Neuron (in vitro differentiated cells): ENCODE measurements around the gene PFKFB1.
"Not testable (repeated sequence)": the region's sequence is repeated elsewhere in the genome, so short reads cannot be mapped to it uniquely, and the experiment has no call there.

Experiments
- H2AFZ ChIP-seq: one replicate; pipeline ENCODE4 v1.6.1; 2013; ENCODE audit warnings: low read depth, mild to moderate bottlenecking, inconsistent platforms, low read length, moderate library complexity
- H3K27me3 ChIP-seq: one replicate; pipeline ENCODE4 v1.6.1; 2013; ENCODE audit warnings: low read length; ENCODE audit not compliant: insufficient read depth
- H3K36me3 ChIP-seq: one replicate; pipeline ENCODE4 v1.6.1; 2013; ENCODE audit warnings: low read length; ENCODE audit not compliant: insufficient read depth
- H3K4me1 ChIP-seq: one replicate; pipeline ENCODE4 v1.6.1; 2013; ENCODE audit warnings: low read length; ENCODE audit not compliant: insufficient read depth
- H3K4me3 ChIP-seq: 2 replicates; pipeline ENCODE4 v1.5.1; 2013; ENCODE audit warnings: mild to moderate bottlenecking, low read length, moderate library complexity
- H3K9me3 ChIP-seq: one replicate; pipeline ENCODE4 v1.6.1; 2013; ENCODE audit warnings: low read length

Gene PFKFB1

GRCh38 chrX:55007656-55008055, 13.7 kb upstream of the PFKFB1 start:
- H3K9me3 ChIP-seq = no peaks in the 10 kb centered on the region
- H3K4me3 ChIP-seq = no peak overlapping the region
- no peaks in the 10 kb centered on the region for H3K4me1 ChIP-seq
- no peak overlapping the region for H2AFZ ChIP-seq
- H3K27me3 ChIP-seq = no peaks in the 10 kb centered on the region
- H3K36me3 ChIP-seq = peaks cover 29% of the 10 kb centered on the region

GRCh38 chrX:55006827-55007621, 13.0 kb upstream of the PFKFB1 start:
- Histone ChIP-seq H3K36me3 (peaks cover 33% of the 10 kb centered on the region), H3K27me3 (no peaks in the 10 kb centered on the region), H3K4me1 (no peaks in the 10 kb centered on the region), H3K9me3 (no peaks in the 10 kb centered on the region), H3K4me3 (no peak overlapping the region), H2AFZ (no peak overlapping the region)

- H3K36me3 ChIP-seq = peaks cover 33% of the 10 kb centered on the region
- no peak overlapping the region for H2AFZ ChIP-seq
- H3K27me3 ChIP-seq = no peaks in the 10 kb centered on the region
- no peaks in the 10 kb centered on the region for H3K9me3 ChIP-seq
- peaks cover 6% of the 10 kb centered on the region for H3K4me1 ChIP-seq
- no peak overlapping the region for H3K4me3 ChIP-seq
Measured at GRCh38 chrX:55005256-55005655, 11.3 kb upstream of the PFKFB1 start.

GRCh38 chrX:55004231-55004630, 10.2 kb upstream of the PFKFB1 start:
- Histone ChIP-seq H3K36me3 (peaks cover 33% of the 10 kb centered on the region), H3K27me3 (no peaks in the 10 kb centered on the region)

GRCh38 chrX:54999717-55000598, 6.0 kb upstream of the PFKFB1 start, which contains the start of gene APEX2:
Gene APEX2, plus strand, starts transcription at chrX:55000363. Its CDS starts 60 bp downstream, at chrX:55000423.
- H2AFZ ChIP-seq = peak within 1 kb of the TSS; percentile 4
- H3K4me3 ChIP-seq = peak within 1 kb of the TSS; percentile 62
- H3K4me1 ChIP-seq = peaks cover 6% of the 10 kb centered on the region
- peaks cover 23% of the 10 kb centered on the region for H3K36me3 ChIP-seq
- H3K27me3 ChIP-seq = no peaks in the 10 kb centered on the region
- H3K9me3 ChIP-seq = no peaks in the 10 kb centered on the region

More at GRCh38 chrX:55004231-55004630, 10.2 kb upstream of the PFKFB1 start:
- H2AFZ ChIP-seq = no peak overlapping the region
- no peak overlapping the region for H3K4me3 ChIP-seq
- no peaks in the 10 kb centered on the region for H3K9me3 ChIP-seq
- peaks cover 6% of the 10 kb centered on the region for H3K4me1 ChIP-seq

GRCh38 chrX:54995621-54996020, 1.6 kb upstream of the PFKFB1 start:
- Histone ChIP-seq H3K4me1 (no peaks in the 10 kb centered on the region), H2AFZ (no peak overlapping the region), H3K36me3 (no peaks in the 10 kb centered on the region), H3K27me3 (no peaks in the 10 kb centered on the region), H3K4me3 (no peak overlapping the region), H3K9me3 (no peaks in the 10 kb centered on the region)

GRCh38 chrX:54994668-54995351, 822 bp upstream of the PFKFB1 start:
- Histone ChIP-seq H2AFZ (no peak overlapping the region), H3K4me3 (no peak overlapping the region), H3K27me3 (no peaks in the 10 kb centered on the region), H3K4me1 (no peaks in the 10 kb centered on the region), H3K36me3 (no peaks in the 10 kb centered on the region), H3K9me3 (no peaks in the 10 kb centered on the region)

- no peak overlapping the region for H3K4me3 ChIP-seq
- H3K27me3 ChIP-seq = no peaks in the 10 kb centered on the region
- H3K36me3 ChIP-seq = no peaks in the 10 kb centered on the region
- H3K9me3 ChIP-seq = no peaks in the 10 kb centered on the region
- H2AFZ ChIP-seq = no peak overlapping the region
- H3K4me1 ChIP-seq = no peaks in the 10 kb centered on the region
Measured at GRCh38 chrX:54992911-54993622, 921 bp downstream of the PFKFB1 start.

GRCh38 chrX:54991706-54992105, 2.3 kb downstream of the PFKFB1 start:
- H3K9me3 ChIP-seq = no peaks in the 10 kb centered on the region

GRCh38 chrX:54983306-54983705, 10.7 kb downstream of the PFKFB1 start:
- not testable (repeated sequence) for H3K4me1 ChIP-seq, H3K27me3 ChIP-seq, H3K9me3 ChIP-seq, H2AFZ ChIP-seq, H3K36me3 ChIP-seq, H3K4me3 ChIP-seq

More at GRCh38 chrX:54991706-54992105, 2.3 kb downstream of the PFKFB1 start:
- Histone ChIP-seq H3K27me3 (no peaks in the 10 kb centered on the region), H3K4me3 (no peak overlapping the region), H3K36me3 (no peaks in the 10 kb centered on the region), H2AFZ (no peak overlapping the region), H3K4me1 (no peaks in the 10 kb centered on the region)

GRCh38 chrX:54980334-54980733, 13.7 kb downstream of the PFKFB1 start:
- no peaks in the 10 kb centered on the region for H3K9me3 ChIP-seq
- H3K27me3 ChIP-seq = no peaks in the 10 kb centered on the region
- no peaks in the 10 kb centered on the region for H3K4me1 ChIP-seq
- H2AFZ ChIP-seq = no peak overlapping the region
- no peaks in the 10 kb centered on the region for H3K36me3 ChIP-seq
- H3K4me3 ChIP-seq = no peak overlapping the region

GRCh38 chrX:54979432-54979831, 14.6 kb downstream of the PFKFB1 start:
- Histone ChIP-seq H3K36me3 (no peaks in the 10 kb centered on the region), H3K27me3 (no peaks in the 10 kb centered on the region), H3K4me1 (no peaks in the 10 kb centered on the region), H2AFZ (no peak overlapping the region), H3K9me3 (no peaks in the 10 kb centered on the region), H3K4me3 (no peak overlapping the region)
